Measurements from ENCODE around the gene SERPINI2.

Gene SERPINI2

GRCh38 chr3:167473863-167474262 is at the start of gene SERPINI2:
TSS of gene SERPINI2 (minus strand) at chr3:167474042. CDS start at chr3:167471834, 2,208 bp downstream.
- H3F3A ChIP-seq (ENCODE audit: control insufficient read depth, insufficient read depth) = no peaks in the 10 kb centered on the region
- no peak for TF ChIP-seq CTCF (IDR thresholded peaks at IDR 0.05; ENCODE audit: low read depth, low read length, poor library complexity, severe bottlenecking)
- no peak for TF ChIP-seq EZH2phosphoT487 (IDR thresholded peaks at IDR 0.05; ENCODE audit: borderline replicate concordance, low read length)
- H3K4me3 ChIP-seq (ENCODE audit: low read length) = no peak within 1 kb of the TSS
- H3K9me3 ChIP-seq (ENCODE audit: control insufficient read depth, insufficient read depth, low read length) = no peaks in the 10 kb centered on the region
- no peaks in the 10 kb centered on the region for H3K4me1 ChIP-seq (ENCODE audit: control insufficient read depth, low read length)
- H3K36me3 ChIP-seq (ENCODE audit: control insufficient read depth, low read length) = no peaks in the 10 kb centered on the region
- H3K27me3 ChIP-seq (ENCODE audit: control insufficient read depth, low read length) = no peaks in the 10 kb centered on the region
- H3K4me2 ChIP-seq (ENCODE audit: low read length) = no peak within 1 kb of the TSS
- H3K79me2 ChIP-seq (ENCODE audit: control insufficient read depth, low read length) = no peaks in the 10 kb centered on the region
- no peaks in the 10 kb centered on the region for H4K20me1 ChIP-seq (ENCODE audit: control insufficient read depth, insufficient read depth, low read depth, low read length)
- no peak within 1 kb of the TSS for H3K27ac ChIP-seq (ENCODE audit: low read depth, low read length)
- no peaks in the 10 kb centered on the region for H3K9me2 ChIP-seq (replicated peaks; ENCODE audit: control insufficient read depth, low read length)

GRCh38 chr3:167521006-167521355 is 47.1 kb upstream of the SERPINI2 start:
- Histone ChIP-seq H3K36me3 (ENCODE audit: control insufficient read depth, low read length) (no peaks in the 10 kb centered on the region), H3K4me1 (ENCODE audit: control insufficient read depth, low read length) (no peaks in the 10 kb centered on the region), H3K79me2 (ENCODE audit: control insufficient read depth, low read length) (no peaks in the 10 kb centered on the region), H4K20me1 (ENCODE audit: control insufficient read depth, insufficient read depth, low read depth, low read length) (no peaks in the 10 kb centered on the region), H3K9me2 (replicated peaks; ENCODE audit: control insufficient read depth, low read length) (no peaks in the 10 kb centered on the region), H3K4me2 (ENCODE audit: low read length) (no peak overlapping the region), H3K9me3 (ENCODE audit: control insufficient read depth, insufficient read depth, low read length) (no peaks in the 10 kb centered on the region), H3F3A (ENCODE audit: control insufficient read depth, insufficient read depth) (no peaks in the 10 kb centered on the region), H3K27ac (ENCODE audit: low read depth, low read length) (no peak overlapping the region), H3K27me3 (ENCODE audit: control insufficient read depth, low read length) (no peaks in the 10 kb centered on the region), H3K4me3 (ENCODE audit: low read length) (no peak overlapping the region)
- no peak for TF ChIP-seq EZH2phosphoT487 (IDR thresholded peaks at IDR 0.05; ENCODE audit: borderline replicate concordance, low read length)
- no peak for TF ChIP-seq CTCF (IDR thresholded peaks at IDR 0.05; ENCODE audit: low read depth, low read length, poor library complexity, severe bottlenecking)

GRCh38 chr3:167520266-167521005 is 46.6 kb upstream of the SERPINI2 start:
- no peaks in the 10 kb centered on the region for H3F3A ChIP-seq (ENCODE audit: control insufficient read depth, insufficient read depth)
- H3K79me2 ChIP-seq (ENCODE audit: control insufficient read depth, low read length) = no peaks in the 10 kb centered on the region
- no peak overlapping the region for H3K4me3 ChIP-seq (ENCODE audit: low read length)

More at GRCh38 chr3:167520266-167521005, 46.6 kb upstream of the SERPINI2 start:
- no peaks in the 10 kb centered on the region for H3K4me1 ChIP-seq (ENCODE audit: control insufficient read depth, low read length)
- no peaks in the 10 kb centered on the region for H3K36me3 ChIP-seq (ENCODE audit: control insufficient read depth, low read length)
- H3K9me2 ChIP-seq (replicated peaks; ENCODE audit: control insufficient read depth, low read length) = no peaks in the 10 kb centered on the region
- H3K27ac ChIP-seq (ENCODE audit: low read depth, low read length) = no peak overlapping the region
- H4K20me1 ChIP-seq (ENCODE audit: control insufficient read depth, insufficient read depth, low read depth, low read length) = no peaks in the 10 kb centered on the region
- H3K27me3 ChIP-seq (ENCODE audit: control insufficient read depth, low read length) = no peaks in the 10 kb centered on the region
- no peak overlapping the region for H3K4me2 ChIP-seq (ENCODE audit: low read length)
- TF ChIP-seq CTCF (IDR thresholded peaks at IDR 0.05; ENCODE audit: low read depth, low read length, poor library complexity, severe bottlenecking) = no peak
- no peak for TF ChIP-seq EZH2phosphoT487 (IDR thresholded peaks at IDR 0.05; ENCODE audit: borderline replicate concordance, low read length)
- no peaks in the 10 kb centered on the region for H3K9me3 ChIP-seq (ENCODE audit: control insufficient read depth, insufficient read depth, low read length)

Measured in DOHH2 (cell line).